Measurements from ENCODE around the gene HSPB6. TPM values are rescaled to one million over a fixed set of nuclear protein-coding genes. Genes with fewer than 3 reads are reported as not detected.

Gene HSPB6
- total RNA-seq, 1 donor from 2014 or later: 5.0 TPM

GRCh38 chr19:35732540-35733179 lies 24.2 kb downstream of the HSPB6 start:
- H3K36me3 Mint-ChIP-seq (ENCODE audit: low read depth): peaks cover 46% of the 10 kb centered on the region
- TF ChIP-seq, protein P1, sequence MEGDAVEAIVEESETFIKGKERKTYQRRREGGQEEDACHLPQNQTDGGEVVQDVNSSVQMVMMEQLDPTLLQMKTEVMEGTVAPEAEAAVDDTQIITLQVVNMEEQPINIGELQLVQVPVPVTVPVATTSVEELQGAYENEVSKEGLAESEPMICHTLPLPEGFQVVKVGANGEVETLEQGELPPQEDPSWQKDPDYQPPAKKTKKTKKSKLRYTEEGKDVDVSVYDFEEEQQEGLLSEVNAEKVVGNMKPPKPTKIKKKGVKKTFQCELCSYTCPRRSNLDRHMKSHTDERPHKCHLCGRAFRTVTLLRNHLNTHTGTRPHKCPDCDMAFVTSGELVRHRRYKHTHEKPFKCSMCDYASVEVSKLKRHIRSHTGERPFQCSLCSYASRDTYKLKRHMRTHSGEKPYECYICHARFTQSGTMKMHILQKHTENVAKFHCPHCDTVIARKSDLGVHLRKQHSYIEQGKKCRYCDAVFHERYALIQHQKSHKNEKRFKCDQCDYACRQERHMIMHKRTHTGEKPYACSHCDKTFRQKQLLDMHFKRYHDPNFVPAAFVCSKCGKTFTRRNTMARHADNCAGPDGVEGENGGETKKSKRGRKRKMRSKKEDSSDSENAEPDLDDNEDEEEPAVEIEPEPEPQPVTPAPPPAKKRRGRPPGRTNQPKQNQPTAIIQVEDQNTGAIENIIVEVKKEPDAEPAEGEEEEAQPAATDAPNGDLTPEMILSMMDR (IDR thresholded peaks at IDR 0.05): no peak
- no peak overlapping the region for H3K27ac Mint-ChIP-seq (ENCODE audit: unreplicated experiment)
- H3K27me3 Mint-ChIP-seq (ENCODE audit: low read depth): no peaks in the 10 kb centered on the region
- DNase-seq (ENCODE audit: low spot score): peak; percentile 89
- no peak overlapping the region for H3K4me3 Mint-ChIP-seq (ENCODE audit: unreplicated experiment)
- no peaks in the 10 kb centered on the region for H3K9me3 Mint-ChIP-seq (ENCODE audit: low read depth)
- no peaks in the 10 kb centered on the region for H3K4me1 Mint-ChIP-seq (ENCODE audit: low read depth)

GRCh38 chr19:35731779-35732405 lies 24.9 kb downstream of the HSPB6 start:
- Mint-ChIP-seq H3K4me3 (ENCODE audit: unreplicated experiment) (no peak overlapping the region), H3K27ac (ENCODE audit: unreplicated experiment) (no peak overlapping the region), H3K36me3 (ENCODE audit: low read depth) (peaks cover 48% of the 10 kb centered on the region), H3K9me3 (ENCODE audit: low read depth) (no peaks in the 10 kb centered on the region), H3K27me3 (ENCODE audit: low read depth) (no peaks in the 10 kb centered on the region), H3K4me1 (ENCODE audit: low read depth) (no peaks in the 10 kb centered on the region)
- TF ChIP-seq, protein P1 (IDR thresholded peaks at IDR 0.05): no peak
- DNase-seq (ENCODE audit: low spot score): no peak

DNA sequence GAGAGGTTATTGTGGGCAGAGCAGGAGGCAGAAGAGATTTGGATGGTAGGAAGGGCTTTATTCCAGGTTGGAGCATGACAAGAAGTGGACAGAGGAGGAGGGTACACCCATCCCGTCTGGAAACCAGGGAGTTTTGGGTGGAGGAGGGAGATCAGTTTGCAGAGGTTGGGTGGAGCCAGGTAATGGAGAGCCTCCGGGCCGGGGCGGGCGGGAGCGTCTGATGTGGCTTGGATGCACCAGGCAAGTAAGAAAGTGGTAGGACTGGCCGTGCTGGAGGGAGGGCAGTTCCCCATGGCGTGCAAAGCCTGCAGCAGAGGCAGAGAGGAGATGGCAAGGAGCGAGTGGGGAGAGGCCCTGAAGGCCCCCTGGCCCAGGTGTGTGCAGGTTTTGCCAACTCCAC lies 25.5 kb downstream of the HSPB6 start:
- Mint-ChIP-seq H3K36me3 (ENCODE audit: low read depth) (peaks cover 45% of the 10 kb centered on the region), H3K4me3 (ENCODE audit: unreplicated experiment) (no peak overlapping the region), H3K9me3 (ENCODE audit: low read depth) (no peaks in the 10 kb centered on the region), H3K4me1 (ENCODE audit: low read depth) (no peaks in the 10 kb centered on the region), H3K27ac (ENCODE audit: unreplicated experiment) (no peak overlapping the region), H3K27me3 (ENCODE audit: low read depth) (no peaks in the 10 kb centered on the region)
- TF ChIP-seq, protein P1 (IDR thresholded peaks at IDR 0.05): no peak
- DNase-seq (ENCODE audit: low spot score): no peak

- no peaks in the 10 kb centered on the region for H3K27me3 Mint-ChIP-seq (ENCODE audit: low read depth)
- H3K27ac Mint-ChIP-seq (ENCODE audit: unreplicated experiment): no peak overlapping the region
- H3K9me3 Mint-ChIP-seq (ENCODE audit: low read depth): no peaks in the 10 kb centered on the region
- peaks cover 53% of the 10 kb centered on the region for H3K36me3 Mint-ChIP-seq (ENCODE audit: low read depth)
- TF ChIP-seq, protein P1 (IDR thresholded peaks at IDR 0.05): no peak
- DNase-seq (ENCODE audit: low spot score): peak; percentile 65
- no peak overlapping the region for H3K4me3 Mint-ChIP-seq (ENCODE audit: unreplicated experiment)
- H3K4me1 Mint-ChIP-seq (ENCODE audit: low read depth): no peaks in the 10 kb centered on the region
Observed at GRCh38 chr19:35730326-35730725, 26.5 kb downstream of the HSPB6 start.

DNA sequence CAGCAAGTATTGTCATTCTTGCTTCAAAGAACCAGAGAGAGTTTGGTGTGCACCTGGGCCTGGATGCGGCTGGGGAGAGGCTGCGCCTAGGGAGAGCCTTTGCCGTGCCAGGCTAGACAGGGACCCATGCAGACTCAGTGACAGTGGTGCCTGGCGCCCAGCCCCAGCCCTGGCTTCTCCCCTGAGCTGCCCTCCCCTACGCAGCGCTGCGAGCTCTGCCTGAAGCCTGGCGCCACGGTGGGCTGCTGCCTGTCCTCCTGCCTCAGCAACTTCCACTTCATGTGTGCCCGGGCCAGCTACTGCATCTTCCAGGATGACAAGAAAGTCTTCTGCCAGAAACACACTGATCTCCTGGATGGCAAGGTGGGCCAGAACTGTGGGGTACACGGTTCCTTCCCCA lies 27.1 kb downstream of the HSPB6 start:
- Mint-ChIP-seq H3K36me3 (ENCODE audit: low read depth) (peaks cover 55% of the 10 kb centered on the region), H3K4me3 (ENCODE audit: unreplicated experiment) (no peak overlapping the region), H3K9me3 (ENCODE audit: low read depth) (no peaks in the 10 kb centered on the region), H3K27me3 (ENCODE audit: low read depth) (no peaks in the 10 kb centered on the region), H3K27ac (ENCODE audit: unreplicated experiment) (no peak overlapping the region), H3K4me1 (ENCODE audit: low read depth) (no peaks in the 10 kb centered on the region)
- DNase-seq (ENCODE audit: low spot score): peak; percentile 86
- TF ChIP-seq, protein P1 (IDR thresholded peaks at IDR 0.05): no peak
